H1 (cell line): Measurements from ENCODE around the gene DNAJB1. TPM values are rescaled to one million over a fixed set of nuclear protein-coding genes. Genes with fewer than 3 reads are reported as not detected.

Experiments
- CEBPB ChIP-seq: IDR thresholded peaks from 2 replicates; pipeline ENCODE4 v1.6.1; 2012; ENCODE audit warnings: low read depth, low read length
- CHD7 ChIP-seq: fragments of 300-600 bp; sonication (generic); IDR thresholded peaks from 2 replicates; pipeline ENCODE4 v1.7.1; 2012; ENCODE audit warnings: low read length, moderate library complexity, mild to moderate bottlenecking, inconsistent platforms; ENCODE audit not compliant: insufficient replicate concordance
- SP1 ChIP-seq: IDR thresholded peaks from 2 replicates; pipeline ENCODE4 v1.6.1; 2011; ENCODE audit warnings: low read depth, low read length
- TBP ChIP-seq: IDR thresholded peaks from 2 replicates; pipeline ENCODE4 v1.6.1; 2011; ENCODE audit warnings: low read depth, low read length, improper control_type of control experiment
- polyA plus RNA-seq, 7 experiments: library from polyadenylated mRNA; depleted of rRNA in 3 of 7; stranded (reverse) in 5 of 7; unstranded in 2 of 7; fragments of >200 nt in 5 of 7; fragments of 200-250 nt in 2 of 7; gene quantifications; 1 replicate in 5 of 7; 2 replicates in 1 of 7; 4 replicates in 1 of 7; pipeline versions ENCODE4 v1.2.1 to v1.2.3, GENCODE V29; 2011 to 2013; ENCODE audit warnings: missing spikeins in 2 of 7, mixed read lengths in 2 of 7
- total RNA-seq: library from RNA; stranded (reverse); fragmentation: NEBNext Ultra II Directional; extraction: Animal tissue kit (Norgen Biotek cat#: 25700); gene quantifications from 2 replicates; pipeline ENCODE4 v1.2.1, GENCODE V29; 2021

DNAJB1 gene
- total and polyA plus RNA-seq, 2 of the 8 experiments (the other 6 are each of a cell fraction or from before 2014, with no cell fraction given) = 62.9 to 64.3 TPM

GRCh38 chr19:14479975-14480699 is 38.1 kb downstream of the DNAJB1 start (continued):
- TF ChIP-seq TBP (peak; percentile 58; the same call in 1 of the 2 replicates), CHD7 (no peak), SP1 (no peak), CEBPB (no peak)
